K562 (cell line): ENCODE measurements around the gene PCDHGB1. TPM values are rescaled to one million over a fixed set of nuclear protein-coding genes. Genes with fewer than 3 reads are reported as not detected.

Experiments
- ATAC-seq: fragments of 200-7000 bp; cut with Tn5 transposase; 3 replicates; pipeline ENCODE4 v1.9.1; 2020; ENCODE audit warnings: moderate library complexity
- BruUV-seq: library from RNA; stranded (reverse); fragments of 400-500 nt; replicated peaks from 2 replicates; lab custom pipeline; 2021; lab: Mats Ljungman, UMichigan
- CTCF ChIA-PET: fragments of 300-600 bp; formaldehyde crosslinking; extraction: SDS; loops from one replicate; lab custom pipeline; 2021; ENCODE audit warnings: low intra/inter-chr PET ratio; lab: Yijun Ruan, JAX
- POLR2A ChIA-PET: fragments of 300-600, 350-650 bp; sonication (Branson Sonifier 250); formaldehyde crosslinking; extraction: SDS; loops from one replicate; lab custom pipeline; 2021; ENCODE audit warnings: antibody characterized with exemption, inconsistent platforms; lab: Yijun Ruan, JAX
- DNase-seq, 4 experiments: peaks; one replicate each; pipeline versions ENCODE4 v3.0.0 to v3.0.0-alpha.2; 2011 to 2018; ENCODE audit warnings: low spot score in 3 of 4, mixed read lengths in 3 of 4; ENCODE audit errors: extremely low read depth in 1 of 4
- FAIRE-seq: peaks from 2 replicates; lab custom pipeline; 2011; peaks lifted over from hg19 to GRCh38; lab: Jason Lieb, UNC
- H2AFZ ChIP-seq: 2 replicates; pipeline ENCODE4 v1.6.0; 2011; ENCODE audit warnings: low read depth, low read length, control low read depth, inconsistent platforms
- H3K27ac ChIP-seq: fragments of 200-600 bp; 3 replicates; pipeline ENCODE4 v1.8.0; 2011; ENCODE audit warnings: low read depth, mild to moderate bottlenecking, control low read depth, inconsistent platforms, low read length, moderate library complexity, mixed read lengths; ENCODE audit errors: extremely low read depth
- H3K27me3 ChIP-seq, 2 experiments: fragments of 300-600 bp in 1 of 2; 2 replicates in 1 of 2; 3 replicates in 1 of 2; pipeline versions ENCODE4 v1.6.0 to v1.8.0; 2011; ENCODE audit warnings: inconsistent platforms in 2 of 2, low read length in 2 of 2, mild to moderate bottlenecking in 1 of 2, mixed read lengths in 1 of 2, moderate library complexity in 1 of 2; ENCODE audit not compliant: control insufficient read depth in 2 of 2, insufficient read depth in 2 of 2
- H3K36me3 ChIP-seq: fragments of 300-600 bp; 3 replicates; pipeline ENCODE4 v1.8.0; 2011; ENCODE audit warnings: mild to moderate bottlenecking, low read length, inconsistent platforms; ENCODE audit not compliant: control insufficient read depth, insufficient read depth
- H3K4me1 ChIP-seq, 2 experiments: fragments of 200-600 bp in 1 of 2; replicated peaks in 1 of 2; 2 replicates in 1 of 2; 3 replicates in 1 of 2; pipeline versions ENCODE4 v1.5.1 to v1.8.0; 2011; ENCODE audit warnings: inconsistent platforms in 2 of 2, low read length in 2 of 2, mild to moderate bottlenecking in 1 of 2, mixed read lengths in 1 of 2, moderate library complexity in 1 of 2; ENCODE audit not compliant: control insufficient read depth in 2 of 2, insufficient read depth in 2 of 2
- H3K4me2 ChIP-seq: 2 replicates; pipeline ENCODE4 v1.6.1; 2011; ENCODE audit warnings: low read length, control low read depth, inconsistent platforms, mixed read lengths; ENCODE audit not compliant: insufficient read depth
- H3K4me3 ChIP-seq: fragments of 200-600 bp; sonication (generic), shearing (Covaris generic); 2 replicates; pipeline ENCODE4 v1.5.1; 2016; ENCODE audit warnings: control low read depth, inconsistent platforms
- H3K79me2 ChIP-seq: fragments of 200-600 bp; 3 replicates; pipeline ENCODE4 v1.8.0; 2011; ENCODE audit warnings: low read length, inconsistent platforms; ENCODE audit not compliant: control insufficient read depth, insufficient read depth
- H3K9ac ChIP-seq, 2 experiments: 2 replicates each; pipeline versions ENCODE4 v1.6.0 to v1.6.1; 2011; ENCODE audit warnings: low read depth in 2 of 2, low read length in 2 of 2, control low read depth in 1 of 2, inconsistent platforms in 1 of 2, mild to moderate bottlenecking in 1 of 2, mixed read lengths in 1 of 2; ENCODE audit not compliant: insufficient read depth in 1 of 2
- H3K9me1 ChIP-seq: one replicate; pipeline ENCODE4 v1.6.0; 2011; ENCODE audit warnings: inconsistent platforms, mild to moderate bottlenecking, low read length, moderate library complexity; ENCODE audit not compliant: control insufficient read depth, insufficient read depth
- H3K9me3 ChIP-seq: replicated peaks from 2 replicates; pipeline ENCODE4 v1.5.1; 2011; ENCODE audit warnings: low read depth, low read length, inconsistent platforms; ENCODE audit not compliant: control insufficient read depth, insufficient read depth
- H4K20me1 ChIP-seq: replicated peaks from 2 replicates; pipeline ENCODE4 v1.6.1; 2011; ENCODE audit warnings: low read length, inconsistent platforms, mixed read lengths; ENCODE audit not compliant: control insufficient read depth, insufficient read depth
- RAD21 ChIP-seq, 2 experiments: fragments of 250-450 bp in 1 of 2; fragments of 450-650 bp in 1 of 2; sonication (Bioruptor Pico) in 1 of 2; formaldehyde crosslinking in 1 of 2; IDR thresholded peaks in 1 of 2; conservative IDR thresholded peaks in 1 of 2; 2 replicates each; pipeline versions ENCODE4 v1.4.0 to v1.8.0; 2020 to 2022; ENCODE audit warnings: mild to moderate bottlenecking in 2 of 2, moderate library complexity in 1 of 2
- SMC3 ChIP-seq: conservative IDR thresholded peaks from 2 replicates; pipeline ENCODE4 v1.6.1; 2011; ENCODE audit warnings: low read depth, low read length, improper control_type of control experiment; ENCODE audit not compliant: insufficient read depth
- ZNF384 ChIP-seq: IDR thresholded peaks from 2 replicates; pipeline ENCODE4 v1.6.1; 2012; ENCODE audit warnings: low read depth, low read length, improper control_type of control experiment
- ZNF79 ChIP-seq: fragments of 250-450 bp; sonication (Bioruptor Pico); IDR thresholded peaks from 2 replicates; pipeline ENCODE4 v1.4.0; 2020; ENCODE audit warnings: low read depth, mild to moderate bottlenecking, moderate library complexity
- WGBS: fragments of 100-300 bp; shearing (Covaris generic); methylation state at CpG from one replicate; pipeline ENCODE4 v1.1.6; 2016; ENCODE audit warnings: low coverage, mixed read lengths; ENCODE audit not compliant: insufficient coverage; ENCODE audit errors: missing lambda C conversion rate; 5-methylcytosine and 5-hydroxymethylcytosine counted together
- in situ Hi-C: fragments of 300-500 bp; cut with MboI; formaldehyde crosslinking; loops from 4 replicates; pipeline ENCODE4 v1.15.0; 2018; ENCODE audit warnings: inconsistent platforms, mixed read lengths
- intact Hi-C: fragments of 100-400 bp; cut with micrococcal nuclease; formaldehyde crosslinking; loops from 2 replicates; pipeline ENCODE4 v1.14.2; 2022
- polyA plus RNA-seq, 8 experiments: library from polyadenylated mRNA; depleted of rRNA in 4 of 8; stranded (reverse) in 5 of 8; unstranded in 3 of 8; fragments of >200 nt; fragmentation: Nextera tagmentation in 2 of 8; fragmentation: Illumina TruSeq in 1 of 8; extraction: Ambion mirVana in 2 of 8; extraction: Trizol in 1 of 8; gene quantifications; 2 replicates each; pipeline versions ENCODE4 v1.2.1 to v1.2.3, GENCODE V29; 2011 to 2014; ENCODE audit warnings: inconsistent platforms in 1 of 8, missing spikeins in 1 of 8
- total RNA-seq, 7 experiments: library from RNA; depleted of rRNA in 6 of 7; stranded (reverse); fragments of >200 nt in 6 of 7; fragmentation: Illumina TruSeq in 2 of 7; extraction: Trizol in 2 of 7; gene quantifications; 2 replicates each; pipeline versions ENCODE4 v1.2.1 to v1.2.3, GENCODE V29; 2011 to 2021; ENCODE audit warnings: low replicate concordance in 1 of 7
- TF ChIP-seq, protein P1 (sequence below), 3 experiments: IDR thresholded peaks in 2 of 3; conservative IDR thresholded peaks in 1 of 3; 2 replicates each; pipeline ENCODE4 v1.5.1; 2011 to 2012; ENCODE audit warnings: low read length in 3 of 3, mild to moderate bottlenecking in 3 of 3, control low read depth in 2 of 3, improper control_type of control experiment in 1 of 3, inconsistent platforms in 1 of 3, low read depth in 1 of 3, mixed read lengths in 1 of 3, moderate library complexity in 1 of 3; ENCODE audit not compliant: insufficient read depth in 2 of 3

PCDHGB1 gene
- total and polyA plus RNA-seq, 9 of the 15 experiments (the other 6 are each of a cell fraction or from before 2014, with no cell fraction given), result 0.06 to 0.20 (median 0.07) TPM; not detected in 2

DNA sequence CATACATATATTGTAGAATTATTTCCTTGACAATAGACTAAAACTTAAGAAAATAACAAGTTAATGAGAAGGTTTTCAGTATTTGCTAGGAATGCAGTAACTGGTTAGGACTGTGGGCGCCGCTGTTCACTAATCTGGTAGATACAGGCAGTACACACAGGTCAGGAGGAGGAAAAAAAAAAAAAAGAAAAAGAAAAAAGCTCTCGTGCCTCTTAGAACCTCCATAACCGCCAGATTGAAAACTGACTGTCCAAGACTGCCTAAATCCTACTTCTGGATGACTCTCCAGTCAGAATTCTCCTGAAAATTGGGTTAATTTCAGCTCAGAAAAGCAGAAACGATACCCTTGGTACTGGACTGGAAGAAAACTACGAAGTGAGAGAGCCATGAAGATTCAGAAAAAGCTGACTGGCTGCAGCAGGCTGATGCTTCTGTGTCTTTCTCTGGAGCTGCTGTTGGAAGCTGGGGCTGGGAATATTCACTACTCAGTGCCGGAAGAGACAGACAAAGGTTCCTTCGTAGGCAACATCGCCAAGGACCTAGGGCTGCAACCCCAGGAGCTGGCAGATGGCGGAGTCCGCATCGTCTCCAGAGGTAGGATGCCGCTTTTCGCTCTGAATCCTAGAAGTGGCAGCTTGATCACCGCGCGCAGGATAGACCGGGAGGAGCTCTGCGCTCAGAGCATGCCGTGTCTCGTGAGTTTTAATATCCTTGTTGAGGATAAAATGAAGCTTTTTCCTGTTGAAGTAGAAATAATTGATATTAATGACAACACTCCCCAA is 19.4 kb upstream of the PCDHGB1 start, which contains the start of gene PCDHGA1:
Gene PCDHGA1, plus strand, starts transcription at position 216 of the 782 bp plus-strand sequence.
- no peaks in the 10 kb centered on the region for H4K20me1 ChIP-seq
- WGBS, result 35% methylated on average over 21 of the region's 21 CpGs
- TF ChIP-seq ZNF79 (CRISPR knock-in tag) (no peak), RAD21 (CRISPR knock-in tag; conservative IDR thresholded peaks at IDR 0.05 in 1 of 2, IDR thresholded peaks at IDR 0.05 in 1 of 2) (peak in 1 of 2 experiments; percentile 24; a peak in 1 of 4 replicates), SMC3 (0 out of 2 replicates have a peak, but pooled peaks have one; percentile 9), ZNF384 (peak; percentile 89)
- TF ChIP-seq, protein P1, sequence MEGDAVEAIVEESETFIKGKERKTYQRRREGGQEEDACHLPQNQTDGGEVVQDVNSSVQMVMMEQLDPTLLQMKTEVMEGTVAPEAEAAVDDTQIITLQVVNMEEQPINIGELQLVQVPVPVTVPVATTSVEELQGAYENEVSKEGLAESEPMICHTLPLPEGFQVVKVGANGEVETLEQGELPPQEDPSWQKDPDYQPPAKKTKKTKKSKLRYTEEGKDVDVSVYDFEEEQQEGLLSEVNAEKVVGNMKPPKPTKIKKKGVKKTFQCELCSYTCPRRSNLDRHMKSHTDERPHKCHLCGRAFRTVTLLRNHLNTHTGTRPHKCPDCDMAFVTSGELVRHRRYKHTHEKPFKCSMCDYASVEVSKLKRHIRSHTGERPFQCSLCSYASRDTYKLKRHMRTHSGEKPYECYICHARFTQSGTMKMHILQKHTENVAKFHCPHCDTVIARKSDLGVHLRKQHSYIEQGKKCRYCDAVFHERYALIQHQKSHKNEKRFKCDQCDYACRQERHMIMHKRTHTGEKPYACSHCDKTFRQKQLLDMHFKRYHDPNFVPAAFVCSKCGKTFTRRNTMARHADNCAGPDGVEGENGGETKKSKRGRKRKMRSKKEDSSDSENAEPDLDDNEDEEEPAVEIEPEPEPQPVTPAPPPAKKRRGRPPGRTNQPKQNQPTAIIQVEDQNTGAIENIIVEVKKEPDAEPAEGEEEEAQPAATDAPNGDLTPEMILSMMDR (IDR thresholded peaks at IDR 0.05 in 2 of 3, conservative IDR thresholded peaks at IDR 0.05 in 1 of 3; ENCODE audit: insufficient read depth in 2 of 3, low read depth in 1 of 3, low read length in 3 of 3), result peak; percentile 49 to 65 (median 55); a peak in 5 of 6 replicates
- TF ChIP-seq, all 486 proteins: peak for 4
- Histone ChIP-seq H3K9me1 (no peaks in the 10 kb centered on the region), H2AFZ (peak within 1 kb of the TSS; percentile 11; the same call in 1 of the 2 replicates), H3K4me3 (0 out of 2 replicates have a peak within 1 kb of the TSS, but pooled peaks have one; percentile 5), H3K9me3 (no peaks in the 10 kb centered on the region), H3K9ac (no peak within 1 kb of the TSS), H3K36me3 (no peaks in the 10 kb centered on the region), H3K27me3 (peaks cover 0 to 6% of the 10 kb centered on the region in 2 experiments; a peak in 3 of 5 replicates), H3K4me1 (no peaks in the 10 kb centered on the region; a peak in 1 of 5 replicates), H3K79me2 (no peaks in the 10 kb centered on the region), H3K4me2 (no peak within 1 kb of the TSS), H3K27ac (no peak within 1 kb of the TSS)
- CTCF ChIA-PET, result interaction anchor here (0.6 to 1.4 kb wide), 3 partner anchors 53 to 288 kb away, joined by 3 to 5 read pairs (median 3); partner anchors contain the start of gene DIAPH1
- BruUV-seq, result no TSS peak
- POLR2A ChIA-PET, result interaction anchor here (0.6 to 2.1 kb wide), 3 partner anchors 9 to 12 kb away, joined by 3 to 14 read pairs (median 4); partner anchors contain the start of gene TAF7
- in situ Hi-C loops, result no loop called here
- ATAC-seq, result peak; percentile 55
- peak; percentile 24 to 45 (median 28) for DNase-seq
- peak; percentile 11 for FAIRE-seq
- intact Hi-C loops, result no loop called here
